HepG2 (cell line): Measurements from ENCODE around the gene MGST2. TPM values are rescaled to one million over a fixed set of nuclear protein-coding genes. Genes with fewer than 3 reads are reported as not detected.

Experiments used
- ATAC-seq: fragments of 200-7000 bp; cut with Tn5 transposase; 3 replicates; pipeline ENCODE4 v1.9.1; 2020; ENCODE audit warnings: mild to moderate bottlenecking, moderate library complexity
- BruUV-seq: library from RNA; stranded (reverse); fragments of 400-500 nt; replicated peaks from 2 replicates; lab custom pipeline; 2021; lab: Mats Ljungman, UMichigan
- CTCF ChIA-PET: fragments of 300-600 bp; formaldehyde crosslinking; extraction: SDS; loops from one replicate; lab custom pipeline; 2021; ENCODE audit warnings: low total read pairs, inconsistent platforms, low intra/inter-chr PET ratio; lab: Yijun Ruan, JAX
- POLR2A ChIA-PET: fragments of 350-600 bp; sonication (Branson Sonifier 250); formaldehyde crosslinking; loops from one replicate; lab custom pipeline; 2020; ENCODE audit warnings: antibody characterized with exemption, inconsistent platforms; lab: Yijun Ruan, JAX
- DNase-seq: peaks from one replicate; pipeline ENCODE4 v3.0.0-alpha.2; 2015; ENCODE audit warnings: low spot score
- FAIRE-seq: peaks from 3 replicates; lab custom pipeline; 2011; peaks lifted over from hg19 to GRCh38; lab: Jason Lieb, UNC
- H2AFZ ChIP-seq: one replicate; pipeline ENCODE4 v1.6.1; 2011; ENCODE audit warnings: low read length, inconsistent platforms
- H3K27ac ChIP-seq: fragments of 300-600 bp; 3 replicates; pipeline ENCODE4 v1.8.0; 2011; ENCODE audit warnings: mixed run types, mild to moderate bottlenecking, mixed read lengths, low read length, inconsistent platforms; ENCODE audit not compliant: insufficient read depth; ENCODE audit errors: extremely low read length
- H3K27me3 ChIP-seq, 2 experiments: fragments of 200-600 bp in 1 of 2; 2 replicates in 1 of 2; 3 replicates in 1 of 2; pipeline versions ENCODE4 v1.6.0 to v1.8.0; 2011; ENCODE audit warnings: low read length in 2 of 2, mild to moderate bottlenecking in 2 of 2, moderate library complexity in 2 of 2, inconsistent platforms in 1 of 2; ENCODE audit not compliant: insufficient read depth in 2 of 2, control insufficient read depth in 1 of 2
- H3K36me3 ChIP-seq, 2 experiments: fragments of 200-600 bp in 1 of 2; replicated peaks in 1 of 2; 2 replicates in 1 of 2; 3 replicates in 1 of 2; pipeline versions ENCODE4 v1.5.1 to v1.8.0; 2011; ENCODE audit warnings: low read length in 2 of 2, inconsistent platforms in 1 of 2; ENCODE audit not compliant: insufficient read depth in 2 of 2, control insufficient read depth in 1 of 2
- H3K4me1 ChIP-seq: 2 replicates; pipeline ENCODE4 v1.5.1; 2012; ENCODE audit warnings: low read length, inconsistent platforms; ENCODE audit not compliant: insufficient read depth
- H3K4me2 ChIP-seq: 2 replicates; pipeline ENCODE4 v1.6.0; 2011; ENCODE audit warnings: low read depth, low read length, inconsistent platforms
- H3K4me3 ChIP-seq, 3 experiments: fragments of 200-600 bp in 1 of 3; sonication (generic), shearing (Covaris generic) in 1 of 3; replicated peaks in 1 of 3; 2 replicates each; pipeline ENCODE4 v1.5.1; 2011 to 2016; ENCODE audit warnings: low read length in 3 of 3, inconsistent platforms in 2 of 3, low read depth in 2 of 3, mild to moderate bottlenecking in 2 of 3, control low read depth in 1 of 3, mixed read lengths in 1 of 3; ENCODE audit not compliant: insufficient read depth in 1 of 3
- H3K79me2 ChIP-seq: one replicate; pipeline ENCODE4 v1.6.1; 2011; ENCODE audit warnings: low read length, inconsistent platforms; ENCODE audit not compliant: insufficient read depth
- H3K9ac ChIP-seq: 2 replicates; pipeline ENCODE4 v1.6.0; 2011; ENCODE audit warnings: mild to moderate bottlenecking, low read depth, low read length, inconsistent platforms; ENCODE audit not compliant: insufficient read depth
- H3K9me3 ChIP-seq: 2 replicates; pipeline ENCODE4 v1.5.1; 2012; ENCODE audit warnings: mild to moderate bottlenecking, low read length
- H4K20me1 ChIP-seq: 2 replicates; pipeline ENCODE4 v1.6.0; 2011; ENCODE audit warnings: inconsistent platforms, mild to moderate bottlenecking, low read length, moderate library complexity; ENCODE audit not compliant: insufficient read depth
- CENPT ChIP-seq: sonication (generic); formaldehyde crosslinking; IDR thresholded peaks from 2 replicates; pipeline ENCODE4 v1.8.0; 2022; ENCODE audit warnings: low read depth, mild to moderate bottlenecking, moderate library complexity, missing genetic modification reagents
- FOXP4 ChIP-seq: sonication (generic); formaldehyde crosslinking; IDR thresholded peaks from 2 replicates; pipeline ENCODE4 v1.4.0; 2020; ENCODE audit warnings: missing genetic modification reagents
- GATAD2A ChIP-seq: IDR thresholded peaks from 2 replicates; pipeline ENCODE4 v1.6.1; 2016
- HCFC1 ChIP-seq: fragments of 150-350 bp; IDR thresholded peaks from 2 replicates; pipeline ENCODE4 v1.6.1; 2014; ENCODE audit warnings: low read depth, low read length
- LCORL ChIP-seq, 2 experiments: fragments of 450-650 bp in 1 of 2; sonication (generic) in 1 of 2; formaldehyde crosslinking in 1 of 2; IDR thresholded peaks; 2 replicates each; pipeline versions ENCODE4 v1.5.0 to v1.6.1; 2017 to 2020; ENCODE audit warnings: antibody characterized with exemption in 1 of 2, missing genetic modification reagents in 1 of 2
- NFRKB ChIP-seq: fragments of 450-650 bp; IDR thresholded peaks from 2 replicates; pipeline ENCODE4 v1.6.1; 2017
- NR2F6 ChIP-seq, 2 experiments: IDR thresholded peaks; 2 replicates each; pipeline ENCODE4 v1.6.1; 2016; ENCODE audit warnings: antibody characterized with exemption in 1 of 2, mild to moderate bottlenecking in 1 of 2
- SOX5 ChIP-seq: IDR thresholded peaks from 2 replicates; pipeline ENCODE4 v1.6.1; 2016; ENCODE audit warnings: borderline replicate concordance
- SSRP1 ChIP-seq: IDR thresholded peaks from 2 replicates; pipeline ENCODE4 v1.6.1; 2016; ENCODE audit warnings: control low read depth
- TBX2 ChIP-seq: sonication (generic); formaldehyde crosslinking; IDR thresholded peaks from 2 replicates; pipeline ENCODE4 v1.5.0; 2020; ENCODE audit warnings: missing genetic modification reagents, mild to moderate bottlenecking, borderline replicate concordance
- TEAD3 ChIP-seq: optimal IDR thresholded peaks from 2 replicates; pipeline ENCODE3; 2016; ENCODE audit warnings: borderline replicate concordance
- ZNF230 ChIP-seq: sonication (generic); formaldehyde crosslinking; IDR thresholded peaks from 2 replicates; pipeline ENCODE4 v1.4.0; 2020; ENCODE audit warnings: mild to moderate bottlenecking, missing genetic modification reagents
- ZNF256 ChIP-seq: sonication (generic); formaldehyde crosslinking; conservative IDR thresholded peaks from 2 replicates; pipeline ENCODE4 v1.4.0; 2020; ENCODE audit warnings: missing genetic modification reagents
- ZNF280B ChIP-seq: sonication (generic); formaldehyde crosslinking; IDR thresholded peaks from 2 replicates; pipeline ENCODE4 v1.5.0; 2020; ENCODE audit warnings: missing genetic modification reagents, mild to moderate bottlenecking, borderline replicate concordance
- ZNF619 ChIP-seq: sonication (generic); formaldehyde crosslinking; IDR thresholded peaks from 2 replicates; pipeline ENCODE4 v1.4.0; 2020; ENCODE audit warnings: mild to moderate bottlenecking, missing genetic modification reagents
- ZNF878 ChIP-seq: sonication (generic); formaldehyde crosslinking; IDR thresholded peaks from 2 replicates; pipeline ENCODE4 v1.8.1; 2023; ENCODE audit warnings: mild to moderate bottlenecking, missing genetic modification reagents, moderate library complexity
- ZSCAN9 ChIP-seq: IDR thresholded peaks from 2 replicates; pipeline ENCODE4 v1.6.1; 2016; ENCODE audit warnings: borderline replicate concordance
- WGBS: methylation state at CpG from one replicate; pipeline ENCODE4 v1.1.6; 2017; ENCODE audit warnings: low lambda C conversion rate; 5-methylcytosine and 5-hydroxymethylcytosine counted together
- in situ Hi-C: cut with HindIII; loops from 2 replicates; pipeline ENCODE4 v1.10.0; 2017; ENCODE audit warnings: low pct_unique_long_range_greater_than_20kb; ENCODE audit not compliant: extremely low pct_ligation_motif_present
- intact Hi-C: fragments of 100-400 bp; cut with micrococcal nuclease; formaldehyde crosslinking; loops from one replicate; pipeline ENCODE4 v1.10.0; 2022; ENCODE audit not compliant: unreplicated experiment
- polyA plus RNA-seq, 8 experiments: library from polyadenylated mRNA; depleted of rRNA in 3 of 8; stranded (reverse) in 7 of 8; unstranded in 1 of 8; fragments of >200 nt; fragmentation: Illumina TruSeq in 4 of 8; extraction: Trizol in 4 of 8; gene quantifications; 2 replicates each; pipeline versions ENCODE4 v1.2.1 to v1.2.3, GENCODE V29; 2011 to 2016; ENCODE audit warnings: low read depth in 4 of 8, missing spikeins in 1 of 8, mixed read lengths in 1 of 8; ENCODE audit not compliant: insufficient read depth in 1 of 8
- total RNA-seq, 5 experiments: library from RNA; depleted of rRNA; stranded (reverse); fragments of >200 nt; fragmentation: Illumina TruSeq; extraction: Trizol; gene quantifications; 2 replicates each; pipeline ENCODE4 v1.2.3, GENCODE V29; 2016; ENCODE audit warnings: low read depth in 1 of 5

MGST2 gene
- total and polyA plus RNA-seq, 2 of the 13 experiments (the other 11 are each of a cell fraction or from before 2014, with no cell fraction given), result 205 to 416 TPM

- TF ChIP-seq FOXP4 (no peak), NR2F6 (IDR thresholded peaks at IDR 0.05) (no peak), NR2F6 (CRISPR knock-in tag; IDR thresholded peaks at IDR 0.05) (peak; percentile 17; the same call in 1 of the 2 replicates), TEAD3 (CRISPR knock-in tag) (peak; percentile 94), GATAD2A (CRISPR knock-in tag) (no peak), SOX5 (no peak), LCORL (IDR thresholded peaks at IDR 0.05) (no peak), LCORL (CRISPR knock-in tag; IDR thresholded peaks at IDR 0.05) (no peak), HCFC1 (no peak)
- Histone ChIP-seq H3K4me2 (no peak overlapping the region), H3K27me3 (peaks cover 0 to 1% of the 10 kb centered on the region in 2 experiments; a peak in 1 of 5 replicates), H3K9me3 (peaks cover 9% of the 10 kb centered on the region; the same call in 1 of the 2 replicates), H3K36me3 (no peaks in the 10 kb centered on the region), H3K4me1 (peaks cover 11% of the 10 kb centered on the region), H3K27ac (no peak overlapping the region), H4K20me1 (no peaks in the 10 kb centered on the region), H3K4me3 (no peak overlapping the region), H3K9ac (no peak overlapping the region), H2AFZ (no peak overlapping the region), H3K79me2 (no peaks in the 10 kb centered on the region)
- ATAC-seq (peak; percentile 86), DNase-seq (peak; percentile 69), FAIRE-seq (no peak)
- ChIA-PET POLR2A (no interaction called here), CTCF (no interaction called here)
- intact Hi-C loops (loop anchor here (1.0 kb wide), 1 partner anchor 24 kb away; no protein-coding TSS in a partner anchor), in situ Hi-C loops (no loop called here)
- no TSS peak for BruUV-seq
- WGBS, result 35% methylated on average over 2 of the region's 2 CpGs
Observed at GRCh38 chr4:139641218-139641617, 24.4 kb upstream of the MGST2 start.

- Histone ChIP-seq H3K4me1 (peaks cover 11% of the 10 kb centered on the region), H3K27me3 (peaks cover 0 to 1% of the 10 kb centered on the region in 2 experiments; a peak in 1 of 5 replicates), H3K27ac (no peak overlapping the region), H3K4me3 (no peak overlapping the region), H2AFZ (no peak overlapping the region), H3K9ac (no peak overlapping the region), H3K4me2 (no peak overlapping the region), H3K79me2 (no peaks in the 10 kb centered on the region), H4K20me1 (no peaks in the 10 kb centered on the region), H3K36me3 (no peaks in the 10 kb centered on the region), H3K9me3 (peaks cover 9% of the 10 kb centered on the region; the same call in 1 of the 2 replicates)
- 0% methylated on average over 2 of the region's 2 CpGs for WGBS
- ChIA-PET POLR2A (no interaction called here), CTCF (no interaction called here)
- ATAC-seq, result peak; percentile 66
- intact Hi-C loops, result no loop called here
- in situ Hi-C loops, result no loop called here
- no TSS peak for BruUV-seq
- DNase-seq, result no peak
- FAIRE-seq, result no peak
- no peak for TF ChIP-seq ZNF878
- no peak for TF ChIP-seq ZSCAN9 (CRISPR knock-in tag)
- no peak for TF ChIP-seq TBX2 (CRISPR knock-in tag)
- no peak for TF ChIP-seq CENPT
- no peak for TF ChIP-seq ZNF256 (CRISPR knock-in tag)
- TF ChIP-seq ZNF230 (CRISPR knock-in tag), result no peak
- TF ChIP-seq NFRKB, result no peak
- no peak for TF ChIP-seq SSRP1 (CRISPR knock-in tag)
- TF ChIP-seq ZNF619 (CRISPR knock-in tag), result no peak
- no peak for TF ChIP-seq ZNF280B (CRISPR knock-in tag)
Observed at GRCh38 chr4:139642364-139642763, 23.3 kb upstream of the MGST2 start.
